SK-N-SH (cell line): ENCODE results near the gene CYP27B1. TPM values are rescaled to one million over a fixed set of nuclear protein-coding genes. Genes with fewer than 3 reads are reported as not detected.

Source experiments
- CTCF ChIA-PET: fragments of 300-600, 350-600 bp; formaldehyde crosslinking; extraction: SDS; loops from one replicate; lab custom pipeline; 2021; lab: Yijun Ruan, JAX
- POLR2A ChIA-PET: fragments of 350-600 bp; sonication (Branson Sonifier 250); formaldehyde crosslinking; extraction: SDS; loops from one replicate; lab custom pipeline; 2020; ENCODE audit warnings: antibody characterized with exemption, inconsistent platforms; lab: Yijun Ruan, JAX
- DNase-seq: peaks from one replicate; pipeline ENCODE4 v3.0.0; 2012
- H2AFZ ChIP-seq: fragments of 200-600 bp; sonication (generic); 2 replicates; pipeline ENCODE4 v1.8.1; 2016; ENCODE audit warnings: antibody characterized with exemption, mild to moderate bottlenecking, low read depth
- H3F3A ChIP-seq: fragments of 200-600 bp; sonication (generic); replicated peaks from 2 replicates; pipeline ENCODE3; 2016; ENCODE audit warnings: antibody characterized with exemption, mild to moderate bottlenecking; ENCODE audit not compliant: insufficient read depth
- H3K27ac ChIP-seq, 2 experiments: fragments of 200-500 bp in 1 of 2; fragments of 200-600 bp in 1 of 2; sonication (Bioruptor generic) in 1 of 2; sonication (generic), shearing (Covaris generic) in 1 of 2; 2 replicates each; pipeline versions ENCODE4 v1.5.1 to v1.6.1; 2014 to 2016; ENCODE audit warnings: low read depth in 2 of 2, inconsistent platforms in 1 of 2, low read length in 1 of 2, mild to moderate bottlenecking in 1 of 2, mixed read lengths in 1 of 2
- H3K27me3 ChIP-seq: fragments of 200-600 bp; sonication (generic), shearing (Covaris generic); 2 replicates; pipeline ENCODE4 v1.6.1; 2016; ENCODE audit warnings: mixed run types; ENCODE audit not compliant: insufficient read depth
- H3K36me3 ChIP-seq, 2 experiments: fragments of 200-500 bp in 1 of 2; fragments of 200-600 bp in 1 of 2; sonication (Bioruptor generic) in 1 of 2; sonication (generic) in 1 of 2; replicated peaks in 1 of 2; 2 replicates each; pipeline versions ENCODE3 to v1.5.1; 2014 to 2016; ENCODE audit warnings: low read length in 1 of 2, mild to moderate bottlenecking in 1 of 2; ENCODE audit not compliant: insufficient read depth in 2 of 2, control insufficient read depth in 1 of 2
- H3K4me1 ChIP-seq, 2 experiments: fragments of 200-500 bp in 1 of 2; fragments of 200-600 bp in 1 of 2; sonication (Bioruptor generic) in 1 of 2; sonication (generic), shearing (Covaris generic) in 1 of 2; 2 replicates each; pipeline versions ENCODE4 v1.5.1 to v1.6.1; 2014 to 2016; ENCODE audit warnings: low read depth in 1 of 2, low read length in 1 of 2, mixed run types in 1 of 2; ENCODE audit not compliant: insufficient read depth in 2 of 2, control insufficient read depth in 1 of 2
- H3K4me2 ChIP-seq: fragments of 200-600 bp; sonication (generic), shearing (Covaris generic); 2 replicates; pipeline ENCODE4 v1.6.1; 2017; ENCODE audit warnings: mixed run types
- H3K4me3 ChIP-seq, 2 experiments: fragments of 200-500 bp in 1 of 2; fragments of 200-600 bp in 1 of 2; sonication (Bioruptor generic) in 1 of 2; sonication (generic), shearing (Covaris generic) in 1 of 2; 2 replicates each; pipeline versions ENCODE4 v1.5.1 to v1.8.1; 2014 to 2016; ENCODE audit warnings: low read depth in 2 of 2, inconsistent platforms in 1 of 2, low read length in 1 of 2, mild to moderate bottlenecking in 1 of 2, mixed read lengths in 1 of 2, moderate library complexity in 1 of 2
- H3K79me2 ChIP-seq: fragments of 200-600 bp; sonication (generic); 2 replicates; pipeline ENCODE4 v1.8.1; 2017; ENCODE audit warnings: mild to moderate bottlenecking; ENCODE audit not compliant: insufficient read depth
- H3K9ac ChIP-seq: fragments of 200-600 bp; sonication (generic); 2 replicates; pipeline ENCODE4 v1.6.1; 2017; ENCODE audit warnings: mixed run types
- H3K9me2 ChIP-seq: fragments of 200-600 bp; sonication (generic); 2 replicates; pipeline ENCODE4 v1.6.1; 2017; ENCODE audit warnings: mixed run types
- H3K9me3 ChIP-seq: fragments of 200-600 bp; sonication (generic); 2 replicates; pipeline ENCODE4 v1.6.1; 2017; ENCODE audit warnings: mixed run types, mild to moderate bottlenecking, moderate library complexity
- H4K20me1 ChIP-seq: fragments of 200-600 bp; sonication (generic); 2 replicates; pipeline ENCODE4 v1.6.1; 2017; ENCODE audit warnings: mild to moderate bottlenecking, mixed run types; ENCODE audit not compliant: insufficient read depth
- CTCF ChIP-seq: fragments of 200-600 bp; sonication (generic); IDR thresholded peaks from 2 replicates; pipeline ENCODE4 v1.6.1; 2017; ENCODE audit warnings: antibody characterized with exemption, mild to moderate bottlenecking, moderate library complexity
- EP300 ChIP-seq, 2 experiments: IDR thresholded peaks; 2 replicates each; pipeline versions ENCODE4 v1.4.0 to v1.6.1; 2012; ENCODE audit warnings: borderline replicate concordance in 1 of 2, low read depth in 1 of 2, low read length in 1 of 2
- FOXJ3 ChIP-seq: sonication (generic); formaldehyde crosslinking; IDR thresholded peaks from 2 replicates; pipeline ENCODE4 v1.5.1; 2020; ENCODE audit warnings: mild to moderate bottlenecking, missing genetic modification reagents
- IRF3 ChIP-seq: fragments of 150-350 bp; IDR thresholded peaks from 2 replicates; pipeline ENCODE4 v1.6.1; 2016; ENCODE audit warnings: mild to moderate bottlenecking, low read depth, low read length
- NFIC ChIP-seq: IDR thresholded peaks from 2 replicates; pipeline ENCODE4 v1.4.0; 2012; ENCODE audit warnings: borderline replicate concordance
- NRF1 ChIP-seq: IDR thresholded peaks from 2 replicates; pipeline ENCODE4 v1.6.1; 2012; ENCODE audit warnings: low read depth, mild to moderate bottlenecking, low read length
- POLR2AphosphoS5 ChIP-seq: IDR thresholded peaks from 2 replicates; pipeline ENCODE4 v1.6.1; 2012; ENCODE audit warnings: low read depth, low read length
- RAD21 ChIP-seq: IDR thresholded peaks from 2 replicates; pipeline ENCODE4 v1.6.1; 2012; ENCODE audit warnings: mild to moderate bottlenecking, low read length
- RXRA ChIP-seq: IDR thresholded peaks from 2 replicates; pipeline ENCODE4 v1.4.0; 2012; ENCODE audit warnings: low read depth, mild to moderate bottlenecking, borderline replicate concordance
- WGBS: methylation state at CpG from one replicate; pipeline ENCODE4 v1.1.6; 2017; ENCODE audit warnings: low lambda C conversion rate; 5-methylcytosine and 5-hydroxymethylcytosine counted together
- polyA plus RNA-seq, 3 experiments: library from polyadenylated mRNA; depleted of rRNA; stranded (reverse); fragments of >200 nt; gene quantifications; 2 replicates each; pipeline ENCODE4 v1.2.3, GENCODE V29; 2012
- TF ChIP-seq, protein P1 (sequence below): IDR thresholded peaks from 2 replicates; pipeline ENCODE4 v1.6.1; 2012; ENCODE audit warnings: mild to moderate bottlenecking, low read depth, low read length, moderate library complexity
- TF ChIP-seq, protein P2 (sequence below): IDR thresholded peaks from 2 replicates; pipeline ENCODE4 v1.4.0; 2012; ENCODE audit warnings: low read depth, borderline replicate concordance
- TF ChIP-seq, protein P3 (sequence below): IDR thresholded peaks from 2 replicates; pipeline ENCODE4 v1.4.0; 2012; ENCODE audit warnings: low read depth, borderline replicate concordance

Gene CYP27B1
- polyA plus RNA-seq, 1 of the 3 experiments (the other 2 are of a cell fraction) = 1.7 TPM

GRCh38 chr12:57745485-57745881 is 21.4 kb downstream of the CYP27B1 start:
- Histone ChIP-seq H3K9ac (peak overlapping the region; percentile 99), H3K4me2 (peak overlapping the region; percentile 87), H3K9me3 (no peaks in the 10 kb centered on the region), H3K4me1 (peaks cover 0 to 20% of the 10 kb centered on the region in 2 experiments; a peak in 2 of 4 replicates), H3K27ac (peak overlapping the region; percentile 96 to 98), H3K27me3 (no peaks in the 10 kb centered on the region), H3K36me3 (peaks cover 27 to 43% of the 10 kb centered on the region in 2 experiments), H2AFZ (no peak overlapping the region), H3F3A (peaks cover 32% of the 10 kb centered on the region), H4K20me1 (no peaks in the 10 kb centered on the region), H3K79me2 (peaks cover 22% of the 10 kb centered on the region), H3K9me2 (no peaks in the 10 kb centered on the region), H3K4me3 (peak overlapping the region; percentile 81 to 82)
- POLR2A ChIA-PET = interaction anchor here (0.6 to 2.1 kb wide), 6 partner anchors 10 to 126 kb away, joined by 3 to 18 read pairs (median 6); no protein-coding TSS in a partner anchor
- TF ChIP-seq POLR2AphosphoS5 (peak; percentile 63; the same call in 1 of the 2 replicates), RXRA (no peak)
- TF ChIP-seq, protein P1, sequence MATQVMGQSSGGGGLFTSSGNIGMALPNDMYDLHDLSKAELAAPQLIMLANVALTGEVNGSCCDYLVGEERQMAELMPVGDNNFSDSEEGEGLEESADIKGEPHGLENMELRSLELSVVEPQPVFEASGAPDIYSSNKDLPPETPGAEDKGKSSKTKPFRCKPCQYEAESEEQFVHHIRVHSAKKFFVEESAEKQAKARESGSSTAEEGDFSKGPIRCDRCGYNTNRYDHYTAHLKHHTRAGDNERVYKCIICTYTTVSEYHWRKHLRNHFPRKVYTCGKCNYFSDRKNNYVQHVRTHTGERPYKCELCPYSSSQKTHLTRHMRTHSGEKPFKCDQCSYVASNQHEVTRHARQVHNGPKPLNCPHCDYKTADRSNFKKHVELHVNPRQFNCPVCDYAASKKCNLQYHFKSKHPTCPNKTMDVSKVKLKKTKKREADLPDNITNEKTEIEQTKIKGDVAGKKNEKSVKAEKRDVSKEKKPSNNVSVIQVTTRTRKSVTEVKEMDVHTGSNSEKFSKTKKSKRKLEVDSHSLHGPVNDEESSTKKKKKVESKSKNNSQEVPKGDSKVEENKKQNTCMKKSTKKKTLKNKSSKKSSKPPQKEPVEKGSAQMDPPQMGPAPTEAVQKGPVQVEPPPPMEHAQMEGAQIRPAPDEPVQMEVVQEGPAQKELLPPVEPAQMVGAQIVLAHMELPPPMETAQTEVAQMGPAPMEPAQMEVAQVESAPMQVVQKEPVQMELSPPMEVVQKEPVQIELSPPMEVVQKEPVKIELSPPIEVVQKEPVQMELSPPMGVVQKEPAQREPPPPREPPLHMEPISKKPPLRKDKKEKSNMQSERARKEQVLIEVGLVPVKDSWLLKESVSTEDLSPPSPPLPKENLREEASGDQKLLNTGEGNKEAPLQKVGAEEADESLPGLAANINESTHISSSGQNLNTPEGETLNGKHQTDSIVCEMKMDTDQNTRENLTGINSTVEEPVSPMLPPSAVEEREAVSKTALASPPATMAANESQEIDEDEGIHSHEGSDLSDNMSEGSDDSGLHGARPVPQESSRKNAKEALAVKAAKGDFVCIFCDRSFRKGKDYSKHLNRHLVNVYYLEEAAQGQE = no peak
- CTCF ChIA-PET = interaction anchor here (0.7 to 3.2 kb wide), 5 partner anchors 9 to 113 kb away, joined by 3 to 18 read pairs (median 10); partner anchors contain the start of gene B4GALNT1
- 21% methylated on average over 8 of the region's 8 CpGs for WGBS
- no peak for DNase-seq

GRCh38 chr12:57744777-57745484 is 21.9 kb downstream of the CYP27B1 start, which contains the start of gene TSPAN31:
Gene TSPAN31 (plus strand): TSS chr12:57745039. CDS start chr12:57745155, 116 bp downstream.
- Histone ChIP-seq H3K4me3 (peak within 1 kb of the TSS; percentile 81 to 82), H3K9me3 (no peaks in the 10 kb centered on the region), H3K9me2 (no peaks in the 10 kb centered on the region), H2AFZ (peak within 1 kb of the TSS; percentile 91), H3K27ac (peak within 1 kb of the TSS; percentile 96 to 98), H3K9ac (peak within 1 kb of the TSS; percentile 99), H4K20me1 (no peaks in the 10 kb centered on the region), H3K4me2 (peak within 1 kb of the TSS; percentile 87), H3F3A (peaks cover 32% of the 10 kb centered on the region), H3K36me3 (peaks cover 26 to 38% of the 10 kb centered on the region in 2 experiments), H3K4me1 (peaks cover 0 to 17% of the 10 kb centered on the region in 2 experiments; a peak in 2 of 4 replicates), H3K79me2 (peaks cover 17% of the 10 kb centered on the region), H3K27me3 (no peaks in the 10 kb centered on the region)
- 1% methylated on average over 26 of the region's 29 CpGs for WGBS
- peak; percentile 86 for DNase-seq
- ChIA-PET CTCF (interaction anchor here (0.7 to 3.2 kb wide), 6 partner anchors 9 to 162 kb away, joined by 3 to 18 read pairs (median 8); partner anchors contain the start of gene B4GALNT1), POLR2A (interaction anchor here (0.5 to 2.1 kb wide), 10 partner anchors 9 to 153 kb away, joined by 3 to 18 read pairs (median 4); no protein-coding TSS in a partner anchor)
- TF ChIP-seq, protein P2, sequence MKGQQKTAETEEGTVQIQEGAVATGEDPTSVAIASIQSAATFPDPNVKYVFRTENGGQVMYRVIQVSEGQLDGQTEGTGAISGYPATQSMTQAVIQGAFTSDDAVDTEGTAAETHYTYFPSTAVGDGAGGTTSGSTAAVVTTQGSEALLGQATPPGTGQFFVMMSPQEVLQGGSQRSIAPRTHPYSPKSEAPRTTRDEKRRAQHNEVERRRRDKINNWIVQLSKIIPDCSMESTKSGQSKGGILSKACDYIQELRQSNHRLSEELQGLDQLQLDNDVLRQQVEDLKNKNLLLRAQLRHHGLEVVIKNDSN = no peak
- TF ChIP-seq FOXJ3 (CRISPR knock-in tag) (no peak), EP300 (IDR thresholded peaks at IDR 0.05; ENCODE audit: borderline replicate concordance in 1 of 2, low read depth in 1 of 2, low read length in 1 of 2) (no peak), IRF3 (peak; percentile 69), NRF1 (peak; percentile 62; the same call in 1 of the 2 replicates), NFIC (no peak), RAD21 (no peak), CTCF (no peak), RXRA (no peak)
- TF ChIP-seq, protein P3, sequence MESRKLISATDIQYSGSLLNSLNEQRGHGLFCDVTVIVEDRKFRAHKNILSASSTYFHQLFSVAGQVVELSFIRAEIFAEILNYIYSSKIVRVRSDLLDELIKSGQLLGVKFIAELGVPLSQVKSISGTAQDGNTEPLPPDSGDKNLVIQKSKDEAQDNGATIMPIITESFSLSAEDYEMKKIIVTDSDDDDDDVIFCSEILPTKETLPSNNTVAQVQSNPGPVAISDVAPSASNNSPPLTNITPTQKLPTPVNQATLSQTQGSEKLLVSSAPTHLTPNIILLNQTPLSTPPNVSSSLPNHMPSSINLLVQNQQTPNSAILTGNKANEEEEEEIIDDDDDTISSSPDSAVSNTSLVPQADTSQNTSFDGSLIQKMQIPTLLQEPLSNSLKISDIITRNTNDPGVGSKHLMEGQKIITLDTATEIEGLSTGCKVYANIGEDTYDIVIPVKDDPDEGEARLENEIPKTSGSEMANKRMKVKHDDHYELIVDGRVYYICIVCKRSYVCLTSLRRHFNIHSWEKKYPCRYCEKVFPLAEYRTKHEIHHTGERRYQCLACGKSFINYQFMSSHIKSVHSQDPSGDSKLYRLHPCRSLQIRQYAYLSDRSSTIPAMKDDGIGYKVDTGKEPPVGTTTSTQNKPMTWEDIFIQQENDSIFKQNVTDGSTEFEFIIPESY = no peak
